K562 (cell line): Measurements from ENCODE around the gene DUXB. TPM values are rescaled to one million over a fixed set of nuclear protein-coding genes. Genes with fewer than 3 reads are reported as not detected.

Experiments used
- BRD9 ChIP-seq: fragments of 450-650 bp; IDR thresholded peaks from 2 replicates; pipeline ENCODE4 v1.6.1; 2018; ENCODE audit warnings: low read depth; ENCODE audit not compliant: partially characterized antibody
- FOXK1 ChIP-seq: sonication (generic); formaldehyde crosslinking; IDR thresholded peaks from 2 replicates; pipeline ENCODE4 v1.8.0; 2022; ENCODE audit warnings: missing genetic modification reagents, mild to moderate bottlenecking, borderline replicate concordance
- FOXO4 ChIP-seq: fragments of 450-650 bp; formaldehyde crosslinking; IDR thresholded peaks from 2 replicates; pipeline ENCODE4 v1.4.0; 2020; ENCODE audit warnings: mild to moderate bottlenecking, moderate library complexity
- HBP1 ChIP-seq: fragments of 450-650 bp; formaldehyde crosslinking; IDR thresholded peaks from 2 replicates; pipeline ENCODE4 v1.4.0; 2022; ENCODE audit warnings: missing genetic modification characterization
- KAT7 ChIP-seq: sonication (generic); formaldehyde crosslinking; IDR thresholded peaks from 2 replicates; pipeline ENCODE4 v1.8.0; 2022; ENCODE audit warnings: missing genetic modification reagents, mild to moderate bottlenecking, borderline replicate concordance
- MCM3 ChIP-seq: fragments of 450-650 bp; IDR thresholded peaks from 2 replicates; pipeline ENCODE4 v1.6.1; 2016
- MED1 ChIP-seq: sonication (generic); formaldehyde crosslinking; IDR thresholded peaks from 2 replicates; pipeline ENCODE4 v1.8.1; 2023; ENCODE audit warnings: missing genetic modification reagents, borderline replicate concordance
- NCOA2 ChIP-seq, 2 experiments: fragments of 450-650 bp; IDR thresholded peaks; 2 replicates each; pipeline ENCODE4 v1.6.1; 2018; ENCODE audit warnings: mild to moderate bottlenecking in 2 of 2, moderate library complexity in 1 of 2; ENCODE audit not compliant: partially characterized antibody in 2 of 2
- RBM34 ChIP-seq: fragments of 200-400 bp; formaldehyde crosslinking; IDR thresholded peaks from 2 replicates; pipeline ENCODE4 v1.6.1; 2018; ENCODE audit warnings: low read length, borderline replicate concordance; ENCODE audit not compliant: insufficient read depth
- SMARCA4 ChIP-seq: fragments of 450-650 bp; IDR thresholded peaks from 2 replicates; pipeline ENCODE4 v1.6.1; 2016
- UBTF ChIP-seq, 2 experiments: IDR thresholded peaks; 2 replicates each; pipeline ENCODE4 v1.6.1; 2012; ENCODE audit warnings: improper control_type of control experiment in 2 of 2, low read depth in 2 of 2, low read length in 2 of 2, borderline replicate concordance in 1 of 2
- ZKSCAN1 ChIP-seq: fragments of 150-350 bp; IDR thresholded peaks from 2 replicates; pipeline ENCODE4 v1.6.1; 2016; ENCODE audit warnings: low read depth, low read length
- ZNF398 ChIP-seq: fragments of 250-450 bp; sonication (Bioruptor Pico); IDR thresholded peaks from 2 replicates; pipeline ENCODE4 v1.8.0; 2021; ENCODE audit warnings: moderate library complexity, mild to moderate bottlenecking, inconsistent platforms
- ZNF609 ChIP-seq: sonication (generic); formaldehyde crosslinking; IDR thresholded peaks from 2 replicates; pipeline ENCODE4 v1.8.1; 2023; ENCODE audit warnings: missing genetic modification reagents, mild to moderate bottlenecking, borderline replicate concordance
- polyA plus RNA-seq, 8 experiments: library from polyadenylated mRNA; depleted of rRNA in 4 of 8; stranded (reverse) in 5 of 8; unstranded in 3 of 8; fragments of >200 nt; fragmentation: Nextera tagmentation in 2 of 8; fragmentation: Illumina TruSeq in 1 of 8; extraction: Ambion mirVana in 2 of 8; extraction: Trizol in 1 of 8; gene quantifications; 2 replicates each; pipeline versions ENCODE4 v1.2.1 to v1.2.3, GENCODE V29; 2011 to 2014; ENCODE audit warnings: inconsistent platforms in 1 of 8, missing spikeins in 1 of 8
- total RNA-seq, 7 experiments: library from RNA; depleted of rRNA in 6 of 7; stranded (reverse); fragments of >200 nt in 6 of 7; fragmentation: Illumina TruSeq in 2 of 7; extraction: Trizol in 2 of 7; gene quantifications; 2 replicates each; pipeline versions ENCODE4 v1.2.1 to v1.2.3, GENCODE V29; 2011 to 2021; ENCODE audit warnings: low replicate concordance in 1 of 7

DUXB gene
- total and polyA plus RNA-seq, 9 of the 15 experiments (the other 6 are each of a cell fraction or from before 2014, with no cell fraction given), result not detected

GRCh38 chr16:75648265-75649076, 52.8 kb downstream of the DUXB start (continued):
- TF ChIP-seq ZNF398 (CRISPR knock-in tag), result no peak
- 0 out of 2 replicates have a peak, but pooled peaks have one; percentile 14 for TF ChIP-seq ZKSCAN1
- TF ChIP-seq MCM3, result no peak
- TF ChIP-seq SMARCA4, result no peak
- TF ChIP-seq HBP1 (CRISPR knock-in tag), result no peak
- TF ChIP-seq RBM34, result no peak
- TF ChIP-seq NCOA2 (IDR thresholded peaks at IDR 0.05; ENCODE audit: partially characterized antibody in 2 of 2), result no peak
- TF ChIP-seq ZNF609 (CRISPR knock-in tag), result no peak
- TF ChIP-seq KAT7 (CRISPR knock-in tag), result 0 out of 2 replicates have a peak, but pooled peaks have one; percentile 27
- no peak for TF ChIP-seq FOXO4
- peak; percentile 49 for TF ChIP-seq BRD9
- TF ChIP-seq FOXK1 (CRISPR knock-in tag), result peak; percentile 44; the same call in 1 of the 2 replicates
- peak in 1 of 2 experiments; percentile 15; a peak in 1 of 4 replicates for TF ChIP-seq UBTF (IDR thresholded peaks at IDR 0.05; ENCODE audit: borderline replicate concordance in 1 of 2, low read depth in 2 of 2, low read length in 2 of 2)
- no peak for TF ChIP-seq MED1 (CRISPR knock-in tag)
